HG03064 (cell line): ENCODE measurements around the gene CLDN15.
"Not testable (repeated sequence)": the region's sequence is repeated elsewhere in the genome, so short reads cannot be mapped to it uniquely, and the experiment has no call there.

ENCODE experiments used
- ATAC-seq: cut with Tn5 transposase; IDR thresholded peaks from one replicate; pipeline ENCODE4 v1.9.1; 2021; ENCODE audit warnings: low read depth; ENCODE audit not compliant: unreplicated experiment

Gene CLDN15, protein sequence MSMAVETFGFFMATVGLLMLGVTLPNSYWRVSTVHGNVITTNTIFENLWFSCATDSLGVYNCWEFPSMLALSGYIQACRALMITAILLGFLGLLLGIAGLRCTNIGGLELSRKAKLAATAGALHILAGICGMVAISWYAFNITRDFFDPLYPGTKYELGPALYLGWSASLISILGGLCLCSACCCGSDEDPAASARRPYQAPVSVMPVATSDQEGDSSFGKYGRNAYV

GRCh38 chr7:101237206-101238067 is at the start of gene CLDN15:
Gene CLDN15, minus strand, starts transcription at chr7:101237802. Its CDS starts 221 bp downstream, at chr7:101237581.
- ATAC-seq: no peak

DNA sequence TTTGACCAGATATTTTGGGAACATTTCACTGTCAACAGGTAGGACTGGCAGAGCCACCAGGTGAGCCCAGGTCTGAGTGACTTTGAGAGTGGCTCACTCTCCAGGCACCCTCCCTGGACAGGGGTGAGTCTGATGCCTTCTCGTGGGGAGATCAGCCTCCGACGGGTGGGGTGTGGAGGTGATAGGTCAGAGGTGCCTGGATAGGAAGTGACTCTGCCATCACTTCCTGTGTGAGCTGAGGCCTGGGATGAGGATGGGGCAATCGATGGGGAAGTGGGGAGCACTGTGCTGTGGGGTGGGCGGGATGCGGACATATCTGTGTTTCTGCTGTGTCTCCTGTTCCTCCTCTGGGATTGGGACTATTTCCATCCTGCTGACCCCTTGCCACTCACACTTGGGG is 49.4 kb upstream of the CLDN15 start:
- no peak for ATAC-seq

- ATAC-seq: not testable (repeated sequence)
Observed at GRCh38 chr7:101285880-101286279, 48.3 kb upstream of the CLDN15 start.

DNA sequence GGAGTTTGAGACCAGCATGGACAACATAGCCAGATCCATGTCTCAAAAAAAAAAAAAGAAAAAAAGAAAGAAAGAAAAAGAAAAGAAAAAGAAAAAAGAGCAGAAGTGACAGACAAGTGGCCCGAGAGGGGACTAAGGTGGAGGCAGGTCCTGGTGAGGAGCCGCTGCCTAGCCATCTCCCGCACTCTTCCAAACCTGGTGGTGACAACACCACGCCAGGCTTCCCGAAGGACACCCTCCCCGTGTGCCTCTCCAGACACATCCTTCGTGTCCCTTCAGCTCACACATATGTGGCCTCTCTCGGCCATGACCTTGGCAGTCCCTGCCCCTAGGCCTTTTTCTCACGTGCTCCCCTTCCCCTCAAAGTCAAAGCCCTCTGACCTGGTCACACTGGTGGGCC is 47.6 kb upstream of the CLDN15 start:
- ATAC-seq: no peak

GRCh38 chr7:101280912-101281311 is 43.3 kb upstream of the CLDN15 start:
- not testable (repeated sequence) for ATAC-seq

DNA sequence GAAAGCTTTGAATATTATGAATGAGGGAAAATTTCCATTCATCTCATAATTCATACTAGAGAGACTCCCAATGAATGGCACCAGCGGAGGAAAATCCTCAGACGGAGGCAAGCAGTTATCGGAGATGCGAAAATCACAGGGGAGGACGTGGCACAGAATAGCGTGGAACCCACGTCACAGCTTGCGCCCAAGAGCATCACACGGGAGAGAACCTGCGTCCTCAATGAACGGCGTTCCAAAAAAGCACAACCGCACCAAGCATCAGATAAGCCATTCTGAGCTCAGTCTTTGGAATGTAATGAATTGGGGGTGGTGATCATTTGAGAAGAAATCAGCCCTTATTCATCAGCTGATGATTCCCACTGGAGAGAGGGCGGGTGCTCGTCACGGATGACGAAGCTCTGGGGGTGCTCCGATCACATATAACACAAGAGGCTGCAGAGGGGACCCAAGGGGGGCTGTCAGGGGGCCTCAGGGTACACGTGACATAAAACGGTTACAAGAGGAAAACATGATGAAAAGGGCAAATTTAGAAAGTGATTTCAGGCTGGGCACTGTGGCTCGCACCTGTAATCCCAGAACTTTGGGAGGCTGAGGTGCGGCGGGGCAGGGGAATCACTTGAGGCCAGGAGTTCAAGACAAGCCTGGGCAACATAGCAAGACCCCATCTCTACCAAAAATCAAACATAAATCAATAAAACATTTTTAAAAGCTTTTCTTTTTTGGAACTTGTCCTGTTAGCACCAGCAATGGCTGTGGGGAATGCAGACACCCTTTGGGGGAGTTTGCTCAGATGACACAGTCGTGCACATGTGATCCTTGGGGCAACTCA is 41.1 kb upstream of the CLDN15 start:
- ATAC-seq: no peak

GRCh38 chr7:101277155-101277554 is 39.6 kb upstream of the CLDN15 start:
- ATAC-seq: no peak

GRCh38 chr7:101273206-101273605 is 35.6 kb upstream of the CLDN15 start:
- ATAC-seq: no peak

- ATAC-seq: no peak
Observed at GRCh38 chr7:101271021-101271420, 33.4 kb upstream of the CLDN15 start.

- no peak for ATAC-seq
Observed at GRCh38 chr7:101269664-101270063, 32.1 kb upstream of the CLDN15 start.

GRCh38 chr7:101265622-101266516 is 28.3 kb upstream of the CLDN15 start:
- no peak for ATAC-seq

- ATAC-seq: not testable (repeated sequence)
Observed at GRCh38 chr7:101264102-101264706, 26.6 kb upstream of the CLDN15 start.

DNA sequence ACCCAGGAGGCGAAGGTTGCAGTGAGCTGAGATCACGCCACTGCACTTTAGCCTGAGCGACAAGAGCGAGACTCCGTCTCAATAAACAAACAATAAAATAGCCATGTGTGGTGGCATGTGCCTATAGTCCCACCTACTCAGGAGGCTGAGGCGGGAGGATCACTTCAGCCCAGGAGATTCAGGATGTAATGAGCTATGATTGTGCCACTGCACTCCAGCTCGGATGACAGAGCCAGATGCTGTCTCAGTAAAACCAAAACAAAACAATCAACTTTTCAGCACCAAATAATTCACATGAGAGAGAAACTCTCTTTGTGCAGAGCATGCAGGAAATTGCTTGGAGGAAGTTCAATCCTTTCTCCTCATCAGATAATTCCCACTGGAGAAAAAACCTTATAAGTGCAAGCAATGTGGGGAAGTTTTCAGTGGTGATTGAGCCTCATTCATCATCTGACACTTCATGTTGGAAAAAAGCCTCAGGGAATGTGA is 20.7 kb upstream of the CLDN15 start:
- ATAC-seq: no peak

- ATAC-seq: no peak
Observed at GRCh38 chr7:101255796-101256195, 18.2 kb upstream of the CLDN15 start.

DNA sequence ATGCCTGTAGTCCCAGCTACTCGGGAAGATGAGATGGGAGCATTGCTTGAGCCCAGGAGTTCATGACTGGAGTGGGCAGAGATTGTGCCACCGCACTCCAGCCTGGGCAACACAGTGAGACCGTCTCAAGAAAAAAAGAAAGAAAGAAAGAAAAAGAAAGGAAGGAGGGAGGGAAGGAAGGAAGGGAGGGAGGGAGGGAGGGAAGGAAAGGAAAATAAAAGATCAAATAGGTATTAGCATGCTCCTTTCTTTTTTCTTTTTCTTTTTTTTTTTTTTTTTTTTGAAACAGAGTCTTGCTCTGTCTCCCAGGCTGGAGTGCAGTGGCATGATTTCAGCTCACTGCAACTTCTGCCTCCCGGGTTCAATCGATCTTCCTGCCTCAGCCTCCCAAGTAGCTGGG is 15.6 kb upstream of the CLDN15 start:
- not testable (repeated sequence) for ATAC-seq

DNA sequence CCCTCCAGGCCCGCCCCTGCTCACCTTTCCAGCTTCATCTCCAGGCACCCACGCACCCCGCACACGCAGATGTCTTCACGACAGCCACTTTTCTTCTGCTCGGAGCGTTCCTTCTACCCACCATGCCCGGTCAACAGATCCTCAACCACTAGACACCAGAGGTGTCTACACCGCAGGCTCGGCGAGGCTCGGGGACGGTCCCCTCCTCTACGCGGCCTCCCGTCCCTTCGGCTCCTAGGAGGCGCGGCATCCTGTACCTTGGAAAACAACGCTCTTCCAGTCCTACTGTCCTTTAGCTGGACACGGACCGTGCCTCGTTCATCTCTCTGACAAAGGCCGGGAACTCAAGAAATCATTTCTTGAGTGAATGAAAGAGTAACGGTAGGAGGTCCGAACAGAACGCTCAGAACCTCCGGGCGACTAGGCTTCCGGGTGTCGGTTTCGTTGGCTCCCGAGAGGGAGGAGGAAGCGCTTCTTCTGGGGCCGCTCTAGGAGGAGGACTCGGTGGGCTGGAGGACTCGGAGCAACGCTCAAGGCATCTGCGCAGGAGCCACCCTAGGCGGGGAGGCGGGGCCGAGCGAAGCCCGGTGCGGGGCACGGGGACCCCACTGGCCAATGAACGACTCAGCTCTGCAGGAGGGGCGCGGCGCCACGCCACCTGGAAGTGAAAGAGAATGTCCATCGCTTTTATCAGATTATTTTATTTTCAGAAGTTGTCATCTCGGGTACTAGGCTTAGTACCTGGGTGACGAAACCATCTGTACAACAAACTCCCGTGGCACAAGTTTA is 14.5 kb upstream of the CLDN15 start:
- ATAC-seq: peak; percentile 98

DNA sequence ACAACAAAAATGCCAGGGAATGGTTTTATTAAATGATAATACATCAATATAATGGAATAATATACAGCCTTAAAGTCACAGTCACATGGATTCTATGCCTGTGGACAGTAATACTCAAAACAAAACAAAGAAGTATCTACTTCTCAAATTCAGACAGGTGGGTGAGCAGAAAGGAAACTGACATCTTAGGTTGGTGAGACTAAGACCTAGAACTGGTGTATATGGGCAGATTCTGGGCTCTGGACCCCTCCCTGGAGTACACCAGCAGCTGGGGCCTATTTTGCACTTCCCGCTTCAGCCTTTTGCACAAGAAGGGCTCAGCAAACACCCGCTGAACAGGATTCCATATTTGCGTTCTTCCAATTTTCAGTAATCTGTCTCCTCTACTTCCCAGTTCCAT is 12.7 kb upstream of the CLDN15 start:
- no peak for ATAC-seq

GRCh38 chr7:101248276-101248675 is 10.7 kb upstream of the CLDN15 start:
- ATAC-seq: no peak
